Measurements from ENCODE around the gene SLC10A7.
A peak's percentile ranks its signal among the peaks of the same experiment; 100 is the strongest.

SLC10A7 gene

GRCh38 chr4:146299607-146300006, 222.1 kb downstream of the SLC10A7 start:
- no peak for DNase-seq

GRCh38 chr4:146294776-146295175, 227.0 kb downstream of the SLC10A7 start:
- DNase-seq: no peak

- DNase-seq: no peak
Measured at GRCh38 chr4:146292508-146292907, 229.2 kb downstream of the SLC10A7 start.

- no peak for DNase-seq
Measured at GRCh38 chr4:146291313-146291712, 230.4 kb downstream of the SLC10A7 start.

DNA sequence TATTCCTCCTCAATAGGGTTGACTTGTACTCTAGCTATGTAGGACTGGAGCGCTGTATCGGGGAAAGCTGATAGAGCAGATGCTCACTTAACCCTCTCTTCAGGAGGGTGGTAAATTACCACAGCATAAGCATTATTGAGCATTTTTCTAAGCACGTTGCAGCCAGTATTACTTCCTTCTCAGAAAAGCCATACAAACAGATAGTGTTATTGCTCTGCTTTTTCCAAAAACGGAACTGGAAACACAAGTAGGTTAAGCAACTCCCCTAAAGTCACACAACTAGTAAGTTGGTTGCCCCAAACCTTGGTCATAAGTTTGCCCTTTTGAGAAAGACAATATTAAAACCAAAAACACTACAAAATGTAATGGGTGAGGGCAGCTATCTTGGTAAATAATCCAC, 233.5 kb downstream of the SLC10A7 start:
- DNase-seq: no peak

DNA sequence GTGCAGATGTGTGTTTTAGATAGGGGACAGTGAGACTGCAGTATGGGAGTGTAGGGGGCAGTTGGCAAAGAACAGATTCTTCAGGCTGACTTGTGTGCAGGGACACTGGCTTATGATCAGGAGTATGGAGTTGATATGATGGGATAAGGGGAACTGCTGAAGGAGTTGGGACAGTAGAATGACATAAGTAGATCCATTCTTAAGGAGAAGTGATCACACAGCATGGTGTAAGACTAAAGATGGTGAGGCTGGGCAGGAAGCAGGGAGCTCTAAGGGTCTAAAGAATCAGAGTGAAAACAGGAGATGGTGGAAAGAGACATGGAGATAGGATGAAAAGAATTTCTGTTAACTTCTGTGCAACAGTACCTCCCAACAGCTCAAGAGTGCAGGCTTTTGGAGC, 236.7 kb downstream of the SLC10A7 start:
- DNase-seq: no peak

GRCh38 chr4:146283758-146284651, 237.7 kb downstream of the SLC10A7 start:
- DNase-seq: no peak

GRCh38 chr4:146282657-146283056, 239.1 kb downstream of the SLC10A7 start:
- no peak for DNase-seq

GRCh38 chr4:146278986-146279385, 242.8 kb downstream of the SLC10A7 start:
- DNase-seq: no peak

DNA sequence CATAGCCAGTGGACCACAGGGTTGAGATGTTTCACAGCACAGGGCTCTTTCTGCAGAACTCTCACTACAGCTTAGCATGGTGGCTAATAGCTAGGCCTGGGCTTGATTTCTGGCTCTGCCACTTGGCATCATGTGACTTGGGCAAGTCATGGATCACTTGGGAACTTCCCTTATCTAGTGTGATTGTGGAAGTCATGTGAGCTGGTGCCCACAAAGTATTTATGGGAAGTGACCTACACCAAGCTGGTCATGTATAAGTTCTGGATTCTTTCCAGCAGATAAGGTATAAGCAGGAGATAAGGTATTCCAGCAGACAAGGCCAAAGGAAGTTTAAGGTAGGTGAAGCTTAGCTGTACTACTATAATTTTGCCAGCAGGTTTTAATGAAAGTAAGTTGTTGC, 246.4 kb downstream of the SLC10A7 start:
- DNase-seq: no peak

DNA sequence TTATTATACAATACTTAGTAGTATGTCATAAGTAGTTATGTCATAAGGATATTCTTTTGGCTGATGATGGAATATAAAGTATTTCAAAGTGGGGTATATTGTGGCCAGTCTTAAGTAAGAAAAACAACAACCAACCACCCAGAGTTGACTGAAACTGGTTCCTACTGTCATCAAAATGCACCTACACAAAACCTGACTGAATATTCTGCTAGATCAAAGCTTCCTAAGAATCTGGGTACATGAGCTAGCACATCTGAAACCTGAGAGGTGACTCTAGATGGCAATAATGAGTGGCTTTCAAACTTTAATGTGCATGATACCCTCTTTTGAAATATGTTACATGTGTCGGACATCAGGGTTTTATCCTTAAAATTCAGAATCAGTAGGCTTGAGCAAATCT, 247.0 kb downstream of the SLC10A7 start:
- DNase-seq: no peak

DNA sequence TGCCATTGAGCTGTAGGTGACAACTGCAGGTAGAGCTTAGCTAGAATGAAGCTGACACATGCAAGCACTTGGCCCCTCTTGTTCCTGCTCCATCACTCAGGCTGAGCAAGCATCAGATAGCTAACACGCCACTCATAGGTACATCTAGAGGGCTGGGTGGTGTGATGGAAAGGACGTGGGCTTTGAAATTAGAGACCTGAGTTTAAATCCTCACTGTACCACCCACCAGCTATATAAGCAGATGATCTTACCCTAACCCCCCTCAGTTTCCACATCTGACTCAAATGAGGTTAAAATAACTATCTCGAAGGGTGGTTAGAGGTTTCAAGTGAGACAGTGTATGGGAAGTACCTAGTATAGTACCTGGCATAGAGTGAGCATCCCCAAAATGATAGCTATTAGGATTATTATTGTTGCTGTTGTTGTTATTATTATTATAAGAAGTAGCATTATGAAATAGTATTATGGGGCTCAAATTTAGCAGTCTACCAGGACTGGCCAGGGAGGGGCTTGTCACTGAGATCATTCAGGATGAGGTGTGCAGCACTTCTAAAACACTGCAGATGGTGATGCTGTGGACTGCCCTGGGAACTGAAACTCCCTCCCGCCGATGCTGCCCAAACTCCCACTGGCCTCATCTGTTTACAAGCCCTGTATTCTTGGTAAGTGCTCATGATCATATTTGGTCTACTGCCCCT, 248.4 kb downstream of the SLC10A7 start:
- peak in 1 of 5 experiments; percentile 24 for DNase-seq

- DNase-seq: no peak
Measured at GRCh38 chr4:146271466-146271865, 250.3 kb downstream of the SLC10A7 start.

- no peak for DNase-seq
Measured at GRCh38 chr4:146269228-146269653, 252.5 kb downstream of the SLC10A7 start.

- no peak for DNase-seq
Measured at GRCh38 chr4:146267826-146268225, 253.9 kb downstream of the SLC10A7 start.

GRCh38 chr4:146265950-146266490, 255.7 kb downstream of the SLC10A7 start:
- DNase-seq: no peak

GRCh38 chr4:146263793-146264192, 257.9 kb downstream of the SLC10A7 start:
- no peak for DNase-seq

DNA sequence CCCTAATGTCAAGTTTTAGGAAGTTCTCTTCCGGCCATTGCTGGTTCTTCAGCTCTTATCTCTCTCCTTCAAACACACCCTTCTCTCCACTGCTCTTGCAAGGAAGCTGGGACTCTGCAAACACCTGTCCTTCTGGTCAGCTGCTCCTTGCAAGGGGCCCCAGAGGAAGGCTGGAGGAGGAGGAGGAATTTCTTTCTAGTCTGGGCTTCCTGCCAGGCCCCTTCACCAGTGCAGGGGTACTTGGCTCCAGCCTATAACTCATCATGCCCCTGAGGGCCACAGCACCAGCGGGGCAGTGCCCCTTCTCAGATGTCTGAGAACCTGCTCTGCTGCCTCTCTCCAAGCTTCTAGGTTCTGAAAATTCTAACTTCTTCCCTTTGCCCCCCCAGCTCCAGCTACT, 260.7 kb downstream of the SLC10A7 start:
- DNase-seq: no peak

- DNase-seq: no peak
Measured at GRCh38 chr4:146260521-146260920, 261.2 kb downstream of the SLC10A7 start.

- DNase-seq: no peak
Measured at GRCh38 chr4:146257511-146257910, 264.2 kb downstream of the SLC10A7 start.

DNA sequence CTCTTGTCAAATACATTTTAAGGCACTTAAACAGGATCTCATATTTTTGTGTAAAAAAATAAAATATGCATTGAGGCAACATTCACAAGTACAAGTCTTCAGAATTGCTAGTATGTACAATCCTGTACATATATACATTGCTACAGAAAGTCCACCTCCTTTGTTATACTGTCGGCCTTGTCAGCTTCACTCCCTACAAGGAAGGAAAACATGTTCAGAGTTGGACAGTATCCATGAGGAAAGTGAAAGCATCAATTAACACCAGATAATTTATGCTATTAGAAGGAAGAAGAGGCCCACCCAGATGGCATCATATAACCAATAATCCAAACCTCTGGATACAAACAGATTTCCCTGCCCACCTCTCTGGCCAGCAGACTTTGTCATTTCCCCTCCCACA, 265.4 kb downstream of the SLC10A7 start:
- no peak for DNase-seq

DNA sequence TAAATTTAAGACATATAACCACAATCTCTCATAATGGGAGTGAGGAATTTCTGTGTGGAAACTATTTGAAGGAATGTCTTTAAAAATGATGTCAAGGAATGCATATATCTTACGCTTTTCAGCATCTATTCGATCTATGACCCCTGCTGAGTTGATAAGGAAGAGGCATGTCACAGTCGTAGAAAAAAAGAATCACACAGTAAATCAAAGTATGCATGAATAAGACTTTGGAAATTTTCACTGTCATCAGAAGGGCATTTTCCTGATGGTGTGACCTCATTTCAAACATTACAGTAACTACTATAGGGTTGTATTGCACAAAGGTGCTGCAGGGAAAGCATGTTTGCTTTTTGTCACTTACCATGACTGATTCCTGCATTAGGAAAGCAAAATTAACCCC, 265.9 kb downstream of the SLC10A7 start:
- no peak for DNase-seq

- no peak for DNase-seq
Measured at GRCh38 chr4:146255463-146255862, 266.3 kb downstream of the SLC10A7 start.

All from T-helper 2 cell (primary cell).